Stimulated activated CD4-positive, alpha-beta T cell treated with anti-CD3 and anti-CD28 coated beads, Interleukin-4, amount 100 ng/mL, for 48 hours (primary cell): Measurements from ENCODE around the gene HSF2BP.
A peak's percentile ranks its signal among the peaks of the same experiment; 100 is the strongest.
"Not testable (repeated sequence)": the region's sequence is repeated elsewhere in the genome, so short reads cannot be mapped to it uniquely, and the experiment has no call there.

ENCODE experiments used
- DNase-seq, 2 donors: peaks; one replicate each; pipeline ENCODE4 v3.0.0-alpha.2; 2020; ENCODE audit warnings: low read depth in 2 of 2

The HSF2BP gene

GRCh38 chr21:43651926-43652325 is 7.4 kb downstream of the HSF2BP start:
- not testable (repeated sequence) for DNase-seq

- DNase-seq = no peak
Observed at GRCh38 chr21:43648171-43648570, 11.1 kb downstream of the HSF2BP start.

GRCh38 chr21:43646550-43647260 is 12.6 kb downstream of the HSF2BP start:
- peak; percentile 77 to 78 for DNase-seq

GRCh38 chr21:43645976-43646375 is 13.3 kb downstream of the HSF2BP start:
- DNase-seq = no peak

- no peak for DNase-seq
Observed at GRCh38 chr21:43645136-43645891, 14.0 kb downstream of the HSF2BP start.

GRCh38 chr21:43644609-43645008 is 14.7 kb downstream of the HSF2BP start:
- no peak for DNase-seq

GRCh38 chr21:43644071-43644470 is 15.2 kb downstream of the HSF2BP start:
- DNase-seq = no peak

GRCh38 chr21:43643193-43643592 is 16.1 kb downstream of the HSF2BP start:
- DNase-seq = no peak

- DNase-seq = no peak
Observed at GRCh38 chr21:43640400-43640799, 18.9 kb downstream of the HSF2BP start.

GRCh38 chr21:43639470-43640353 is 19.6 kb downstream of the HSF2BP start:
- no peak for DNase-seq

- DNase-seq = no peak
Observed at GRCh38 chr21:43637530-43638158, 21.6 kb downstream of the HSF2BP start.

- DNase-seq = no peak
Observed at GRCh38 chr21:43635436-43635835, 23.9 kb downstream of the HSF2BP start.

GRCh38 chr21:43634618-43635017 is 24.7 kb downstream of the HSF2BP start:
- DNase-seq = no peak

GRCh38 chr21:43632373-43632905 is 26.8 kb downstream of the HSF2BP start:
- DNase-seq = no peak

GRCh38 chr21:43631411-43632107 is 27.7 kb downstream of the HSF2BP start:
- no peak for DNase-seq

GRCh38 chr21:43627527-43627926 is 31.8 kb downstream of the HSF2BP start:
- no peak for DNase-seq

GRCh38 chr21:43626390-43626789 is 32.9 kb downstream of the HSF2BP start:
- DNase-seq = no peak

GRCh38 chr21:43624339-43624738 is 34.9 kb downstream of the HSF2BP start:
- no peak for DNase-seq

- DNase-seq = no peak
Observed at GRCh38 chr21:43623588-43623987, 35.7 kb downstream of the HSF2BP start.

- no peak for DNase-seq
Observed at GRCh38 chr21:43622796-43623195, 36.5 kb downstream of the HSF2BP start.

GRCh38 chr21:43619856-43620255 is 39.4 kb downstream of the HSF2BP start:
- no peak for DNase-seq
